ENCODE data around the gene IGFL1. TPM values are rescaled to one million over a fixed set of nuclear protein-coding genes. Genes with fewer than 3 reads are reported as not detected.

The IGFL1 gene
- total RNA-seq, 1 donor from 2014 or later, result not detected

DNA sequence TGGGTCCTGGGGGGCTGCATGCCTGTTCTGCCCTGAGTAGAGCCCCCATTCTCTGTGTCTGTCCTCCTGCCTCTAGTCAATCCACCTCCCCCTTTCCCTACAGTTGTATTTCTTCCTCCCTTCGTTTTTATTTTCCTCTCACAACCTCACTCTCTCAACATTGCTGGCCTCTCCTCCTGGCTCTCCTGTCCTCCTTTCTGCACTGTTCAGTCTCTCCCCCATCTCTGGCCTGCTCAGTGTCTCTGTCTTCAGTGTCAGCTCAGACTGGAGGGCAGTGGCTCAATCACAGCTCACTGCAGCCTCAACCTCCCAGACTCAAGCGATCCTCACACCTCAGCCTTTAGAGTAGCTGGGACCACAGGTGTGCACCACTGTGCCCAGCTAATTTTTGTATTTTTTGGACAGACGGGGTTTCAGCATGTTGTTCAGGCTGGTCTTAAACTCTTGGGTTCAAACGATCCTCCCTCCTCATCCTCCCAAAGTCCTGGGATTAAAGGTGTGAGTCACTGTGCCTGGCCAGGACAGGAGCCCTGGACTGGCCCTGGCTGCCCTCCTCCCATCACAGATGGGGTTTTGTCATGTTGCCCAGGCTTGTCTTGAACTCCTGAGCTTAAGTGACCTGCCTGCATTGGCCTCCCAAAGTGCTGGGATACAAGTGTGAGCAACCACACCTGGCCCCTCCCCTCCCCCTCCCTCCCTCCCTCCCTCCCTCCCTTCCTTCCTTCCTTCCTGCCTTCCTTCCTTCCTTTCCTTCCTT is 32.0 kb upstream of the IGFL1 start:
- no peak for DNase-seq (ENCODE audit: low spot score, unreplicated experiment)
- Mint-ChIP-seq H3K27ac (no peak overlapping the region), H3K9me3 (ENCODE audit: low read depth) (no peaks in the 10 kb centered on the region), H3K27me3 (peaks cover 26% of the 10 kb centered on the region), H3K36me3 (ENCODE audit: insufficient read depth) (no peaks in the 10 kb centered on the region), H3K4me3 (ENCODE audit: low read depth) (no peak overlapping the region), H3K4me1 (ENCODE audit: low read depth) (peaks cover 2% of the 10 kb centered on the region)
- TF ChIP-seq CTCF (IDR thresholded peaks at IDR 0.05; ENCODE audit: unreplicated experiment), result no peak

DNA sequence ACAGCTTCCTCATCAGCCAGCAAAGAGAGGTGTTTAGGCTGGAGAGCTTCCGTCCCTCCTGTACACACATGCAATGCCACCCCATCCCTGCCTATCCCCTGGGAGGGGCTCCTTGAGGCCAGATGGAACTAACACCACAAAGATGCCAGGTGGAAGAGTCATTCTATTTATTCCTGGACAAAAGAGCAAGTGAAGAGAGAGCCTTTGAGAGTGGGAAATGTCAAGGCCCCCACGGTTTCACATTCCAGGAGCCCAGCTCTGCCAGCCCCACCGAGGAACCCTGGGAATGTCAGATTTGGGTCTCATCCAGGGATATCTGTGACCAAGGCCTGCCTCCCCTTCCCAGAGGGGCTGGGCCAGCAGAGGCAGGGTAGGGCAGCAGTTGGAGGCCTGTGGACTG is 30.8 kb upstream of the IGFL1 start:
- no peaks in the 10 kb centered on the region for H3K36me3 Mint-ChIP-seq (ENCODE audit: insufficient read depth)
- peaks cover 20% of the 10 kb centered on the region for H3K27me3 Mint-ChIP-seq
- no peak overlapping the region for H3K4me3 Mint-ChIP-seq (ENCODE audit: low read depth)
- no peak overlapping the region for H3K27ac Mint-ChIP-seq
- peaks cover 2% of the 10 kb centered on the region for H3K4me1 Mint-ChIP-seq (ENCODE audit: low read depth)
- H3K9me3 Mint-ChIP-seq (ENCODE audit: low read depth), result peaks cover 4% of the 10 kb centered on the region
- TF ChIP-seq CTCF (IDR thresholded peaks at IDR 0.05; ENCODE audit: unreplicated experiment), result no peak
- DNase-seq (ENCODE audit: low spot score, unreplicated experiment), result no peak

- no peak overlapping the region for H3K27ac Mint-ChIP-seq
- no peaks in the 10 kb centered on the region for H3K36me3 Mint-ChIP-seq (ENCODE audit: insufficient read depth)
- peaks cover 4% of the 10 kb centered on the region for H3K9me3 Mint-ChIP-seq (ENCODE audit: low read depth)
- no peaks in the 10 kb centered on the region for H3K4me1 Mint-ChIP-seq (ENCODE audit: low read depth)
- H3K27me3 Mint-ChIP-seq, result peaks cover 16% of the 10 kb centered on the region
- no peak for TF ChIP-seq CTCF (IDR thresholded peaks at IDR 0.05; ENCODE audit: unreplicated experiment)
- no peak overlapping the region for H3K4me3 Mint-ChIP-seq (ENCODE audit: low read depth)
- DNase-seq (ENCODE audit: low spot score, unreplicated experiment), result no peak
Observed at GRCh38 chr19:46201454-46202310, 27.9 kb upstream of the IGFL1 start.

- H3K9me3 Mint-ChIP-seq (ENCODE audit: low read depth), result peaks cover 4% of the 10 kb centered on the region
- H3K36me3 Mint-ChIP-seq (ENCODE audit: insufficient read depth), result no peaks in the 10 kb centered on the region
- TF ChIP-seq CTCF (IDR thresholded peaks at IDR 0.05; ENCODE audit: unreplicated experiment), result no peak
- DNase-seq (ENCODE audit: low spot score, unreplicated experiment), result no peak
- no peaks in the 10 kb centered on the region for H3K4me1 Mint-ChIP-seq (ENCODE audit: low read depth)
- no peak overlapping the region for H3K27ac Mint-ChIP-seq
- H3K4me3 Mint-ChIP-seq (ENCODE audit: low read depth), result no peak overlapping the region
- peaks cover 10% of the 10 kb centered on the region for H3K27me3 Mint-ChIP-seq
Observed at GRCh38 chr19:46202426-46202825, 27.1 kb upstream of the IGFL1 start.

Data from progenitor cell of endocrine pancreas (in vitro differentiated cells).